Ramos (cell line): ENCODE results near the gene DCTN1.

ENCODE experiments used
- in situ Hi-C: fragments of 300-500 bp; cut with MboI; formaldehyde crosslinking; loops from one replicate; pipeline ENCODE4 v1.14.3; 2022; ENCODE audit warnings: low sequenced_read_pairs; ENCODE audit not compliant: unreplicated experiment

The DCTN1 gene

GRCh38 chr2:74414881-74415761 is 35.0 kb upstream of the DCTN1 start:
- in situ Hi-C loops, result no loop called here

- in situ Hi-C loops, result no loop called here
Measured at GRCh38 chr2:74414441-74414840, 34.3 kb upstream of the DCTN1 start.

- in situ Hi-C loops, result no loop called here
Measured at GRCh38 chr2:74413001-74413698, 33.0 kb upstream of the DCTN1 start.

GRCh38 chr2:74407682-74408081 is 27.6 kb upstream of the DCTN1 start:
- in situ Hi-C loops, result no loop called here

- in situ Hi-C loops, result no loop called here
Measured at GRCh38 chr2:74406035-74406434, 25.9 kb upstream of the DCTN1 start.

- in situ Hi-C loops, result no loop called here
Measured at GRCh38 chr2:74401891-74402290, 21.8 kb upstream of the DCTN1 start.

GRCh38 chr2:74399785-74400184 is 19.7 kb upstream of the DCTN1 start:
- in situ Hi-C loops, result loop anchor here (10.0 kb wide), 1 partner anchor 155 kb away; no protein-coding TSS in a partner anchor

- in situ Hi-C loops, result loop anchor here (10.0 kb wide), 1 partner anchor 151 kb away; no protein-coding TSS in a partner anchor
Measured at GRCh38 chr2:74396149-74396548, 16.0 kb upstream of the DCTN1 start.

GRCh38 chr2:74393525-74393924 is 13.4 kb upstream of the DCTN1 start:
- in situ Hi-C loops, result loop anchor here (10.0 kb wide), 1 partner anchor 149 kb away; no protein-coding TSS in a partner anchor

GRCh38 chr2:74392449-74392743 is 12.3 kb upstream of the DCTN1 start:
- in situ Hi-C loops, result loop anchor here (10.0 kb wide), 1 partner anchor 148 kb away; no protein-coding TSS in a partner anchor

- in situ Hi-C loops, result loop anchor here (10.0 kb wide), 1 partner anchor 147 kb away; no protein-coding TSS in a partner anchor
Measured at GRCh38 chr2:74391580-74392448, 11.7 kb upstream of the DCTN1 start.

- in situ Hi-C loops, result loop anchor here (10.0 kb wide), 1 partner anchor 146 kb away; no protein-coding TSS in a partner anchor
Measured at GRCh38 chr2:74391209-74391579, 11.1 kb upstream of the DCTN1 start.

- in situ Hi-C loops, result loop anchor here (10.0 kb wide), 1 partner anchor 146 kb away; no protein-coding TSS in a partner anchor
Measured at GRCh38 chr2:74390606-74391005, 10.5 kb upstream of the DCTN1 start.

- in situ Hi-C loops, result no loop called here
Measured at GRCh38 chr2:74387346-74387745, 7.2 kb upstream of the DCTN1 start.

GRCh38 chr2:74385396-74385795 is 5.3 kb upstream of the DCTN1 start:
- in situ Hi-C loops, result no loop called here

- in situ Hi-C loops, result no loop called here
Measured at GRCh38 chr2:74384051-74384450, 3.9 kb upstream of the DCTN1 start.

- in situ Hi-C loops, result no loop called here
Measured at GRCh38 chr2:74383254-74383653, 3.1 kb upstream of the DCTN1 start.

- in situ Hi-C loops, result no loop called here
Measured at GRCh38 chr2:74381751-74382150, 1.6 kb upstream of the DCTN1 start.

- in situ Hi-C loops, result no loop called here
Measured at GRCh38 chr2:74378007-74378406, 2.1 kb downstream of the DCTN1 start.

- in situ Hi-C loops, result no loop called here
Measured at GRCh38 chr2:74375838-74376237, 4.3 kb downstream of the DCTN1 start.
